Measurements from ENCODE around the gene APLP1. TPM values are rescaled to one million over a fixed set of nuclear protein-coding genes. Genes with fewer than 3 reads are reported as not detected.
"Not testable (repeated sequence)": the region's sequence is repeated elsewhere in the genome, so short reads cannot be mapped to it uniquely, and the experiment has no call there.

The APLP1 gene
- polyA plus RNA-seq, 1 donor (not counting 4 experiments of a cell fraction or from before 2014, with no cell fraction given): 0.50 TPM

DNA sequence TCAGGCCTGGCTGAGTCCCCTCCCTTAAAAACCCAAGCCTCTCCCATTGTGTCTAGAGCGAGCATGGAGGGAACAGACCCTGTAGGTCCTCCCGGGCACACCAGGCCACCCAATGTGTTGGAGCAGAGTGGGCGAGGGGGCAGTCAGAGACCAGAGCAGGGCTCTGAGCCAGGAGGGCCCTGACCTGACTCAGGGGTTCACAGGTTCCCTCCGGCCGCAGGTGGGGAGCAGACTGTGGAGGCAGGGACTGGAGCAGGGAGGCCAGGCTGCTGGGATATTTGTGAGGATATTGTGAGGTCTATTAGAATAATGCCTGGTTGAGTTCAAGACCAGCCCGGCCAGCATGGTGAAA is 41.3 kb downstream of the APLP1 start:
- TF ChIP-seq, protein P1, sequence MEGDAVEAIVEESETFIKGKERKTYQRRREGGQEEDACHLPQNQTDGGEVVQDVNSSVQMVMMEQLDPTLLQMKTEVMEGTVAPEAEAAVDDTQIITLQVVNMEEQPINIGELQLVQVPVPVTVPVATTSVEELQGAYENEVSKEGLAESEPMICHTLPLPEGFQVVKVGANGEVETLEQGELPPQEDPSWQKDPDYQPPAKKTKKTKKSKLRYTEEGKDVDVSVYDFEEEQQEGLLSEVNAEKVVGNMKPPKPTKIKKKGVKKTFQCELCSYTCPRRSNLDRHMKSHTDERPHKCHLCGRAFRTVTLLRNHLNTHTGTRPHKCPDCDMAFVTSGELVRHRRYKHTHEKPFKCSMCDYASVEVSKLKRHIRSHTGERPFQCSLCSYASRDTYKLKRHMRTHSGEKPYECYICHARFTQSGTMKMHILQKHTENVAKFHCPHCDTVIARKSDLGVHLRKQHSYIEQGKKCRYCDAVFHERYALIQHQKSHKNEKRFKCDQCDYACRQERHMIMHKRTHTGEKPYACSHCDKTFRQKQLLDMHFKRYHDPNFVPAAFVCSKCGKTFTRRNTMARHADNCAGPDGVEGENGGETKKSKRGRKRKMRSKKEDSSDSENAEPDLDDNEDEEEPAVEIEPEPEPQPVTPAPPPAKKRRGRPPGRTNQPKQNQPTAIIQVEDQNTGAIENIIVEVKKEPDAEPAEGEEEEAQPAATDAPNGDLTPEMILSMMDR (optimal IDR thresholded peaks at IDR 0.05 in 1 of 3, IDR thresholded peaks at IDR 0.05 in 1 of 3, conservative IDR thresholded peaks at IDR 0.05 in 1 of 3; ENCODE audit: extremely low read depth in 1 of 3, insufficient read depth in 2 of 3, low read length in 3 of 3): no peak
- TF ChIP-seq EZH2 (IDR thresholded peaks at IDR 0.05; ENCODE audit: low read length): no peak
- dilution Hi-C loops (cut with MboI; ENCODE audit: extremely low pct_ligation_motif_present, low sequenced_read_pairs): no loop called here
- FAIRE-seq (no peak), DNase-seq (ENCODE audit: low read depth, low spot score) (no peak)
- H3K4me3 ChIP-seq (ENCODE audit: control insufficient read depth in 2 of 3, extremely low read depth in 1 of 3, insufficient read depth in 2 of 3, low read depth in 1 of 3, low read length in 3 of 3): no peak overlapping the region
- H3K9ac ChIP-seq (ENCODE audit: control insufficient read depth, extremely low read depth, insufficient read depth, low read length): no peak overlapping the region
- no peak overlapping the region for H3K27ac ChIP-seq (ENCODE audit: control insufficient read depth, insufficient read depth, low read length)
- H3K9me1 ChIP-seq (ENCODE audit: control insufficient read depth, extremely low read depth, insufficient read depth, low read length): no peaks in the 10 kb centered on the region
- no peaks in the 10 kb centered on the region for H3K27me3 ChIP-seq (ENCODE audit: control insufficient read depth, extremely low read depth, insufficient read depth, low read length)
- no peaks in the 10 kb centered on the region for H4K20me1 ChIP-seq (ENCODE audit: control insufficient read depth, extremely low read depth, insufficient read depth, low read length)
- no peaks in the 10 kb centered on the region for H3K4me1 ChIP-seq (ENCODE audit: control insufficient read depth, extremely low read depth, insufficient read depth, low read length)
- no peaks in the 10 kb centered on the region for H3K79me2 ChIP-seq (ENCODE audit: control insufficient read depth, insufficient read depth, low read length)
- no peaks in the 10 kb centered on the region for H3K36me3 ChIP-seq (ENCODE audit: control insufficient read depth in 2 of 2, extremely low read depth in 1 of 2, insufficient read depth in 2 of 2, low read length in 2 of 2)
- no peak overlapping the region for H2AFZ ChIP-seq (ENCODE audit: control insufficient read depth, low read length)
- H3K4me2 ChIP-seq (ENCODE audit: control insufficient read depth, extremely low read depth, insufficient read depth, low read depth, low read length): no peak overlapping the region
- no peaks in the 10 kb centered on the region for H3K9me3 ChIP-seq (ENCODE audit: control insufficient read depth, low read depth, low read length)

DNA sequence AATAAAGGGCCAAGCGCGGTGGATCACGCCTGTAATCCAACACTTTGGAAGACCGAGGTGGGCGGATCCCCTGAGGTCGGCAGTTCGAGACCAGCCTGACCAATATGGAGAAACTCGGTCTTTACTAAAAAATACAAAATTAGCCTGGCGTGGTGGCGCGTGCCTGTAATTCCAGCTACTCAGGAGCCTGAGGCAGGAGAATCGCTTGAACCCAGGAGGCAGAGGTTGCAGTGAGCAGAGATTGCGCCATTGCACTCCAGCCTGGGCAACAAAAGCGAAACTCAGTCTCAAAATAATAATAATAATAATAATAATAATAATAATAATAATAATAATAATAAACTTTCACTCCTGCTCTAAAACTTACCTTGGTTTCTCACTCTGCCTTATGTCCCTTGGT is 42.0 kb downstream of the APLP1 start:
- H3K4me3 ChIP-seq (ENCODE audit: control insufficient read depth in 2 of 3, extremely low read depth in 1 of 3, insufficient read depth in 2 of 3, low read depth in 1 of 3, low read length in 3 of 3); H3K9me1 ChIP-seq (ENCODE audit: control insufficient read depth, extremely low read depth, insufficient read depth, low read length); H2AFZ ChIP-seq (ENCODE audit: control insufficient read depth, low read length); H3K27me3 ChIP-seq (ENCODE audit: control insufficient read depth, extremely low read depth, insufficient read depth, low read length); H3K4me1 ChIP-seq (ENCODE audit: control insufficient read depth, extremely low read depth, insufficient read depth, low read length); H3K9ac ChIP-seq (ENCODE audit: control insufficient read depth, extremely low read depth, insufficient read depth, low read length); dilution Hi-C loops (cut with MboI; ENCODE audit: extremely low pct_ligation_motif_present, low sequenced_read_pairs); H3K27ac ChIP-seq (ENCODE audit: control insufficient read depth, insufficient read depth, low read length); H4K20me1 ChIP-seq (ENCODE audit: control insufficient read depth, extremely low read depth, insufficient read depth, low read length); H3K79me2 ChIP-seq (ENCODE audit: control insufficient read depth, insufficient read depth, low read length); H3K36me3 ChIP-seq (ENCODE audit: control insufficient read depth in 2 of 2, extremely low read depth in 1 of 2, insufficient read depth in 2 of 2, low read length in 2 of 2); H3K4me2 ChIP-seq (ENCODE audit: control insufficient read depth, extremely low read depth, insufficient read depth, low read depth, low read length); H3K9me3 ChIP-seq (ENCODE audit: control insufficient read depth, low read depth, low read length); DNase-seq (ENCODE audit: low read depth, low spot score); FAIRE-seq: not testable (repeated sequence)

DNA sequence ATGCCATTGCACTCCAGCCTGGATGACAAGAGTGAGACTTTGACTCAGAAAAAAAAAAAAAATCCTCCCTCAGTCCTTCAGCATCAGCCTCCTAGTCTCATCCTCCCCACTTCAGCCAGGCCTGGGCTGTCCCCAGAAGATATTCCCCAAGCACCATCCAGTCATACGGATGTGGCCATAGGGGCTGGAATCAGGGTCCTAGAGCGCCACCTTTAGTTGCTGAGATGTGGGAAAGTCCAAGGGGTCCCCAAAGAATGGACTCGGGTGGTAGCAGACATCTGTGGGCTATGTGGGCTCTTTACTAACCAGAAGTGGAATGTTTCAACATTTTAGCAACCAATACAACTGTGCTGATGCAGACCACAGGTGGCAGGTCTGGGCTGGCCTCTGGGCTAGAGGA is 42.8 kb downstream of the APLP1 start:
- no peaks in the 10 kb centered on the region for H3K27me3 ChIP-seq (ENCODE audit: control insufficient read depth, extremely low read depth, insufficient read depth, low read length)
- no peak for TF ChIP-seq EZH2 (IDR thresholded peaks at IDR 0.05; ENCODE audit: low read length)
- TF ChIP-seq, protein P1 (optimal IDR thresholded peaks at IDR 0.05 in 1 of 3, IDR thresholded peaks at IDR 0.05 in 1 of 3, conservative IDR thresholded peaks at IDR 0.05 in 1 of 3; ENCODE audit: extremely low read depth in 1 of 3, insufficient read depth in 2 of 3, low read length in 3 of 3): no peak
- H3K9me3 ChIP-seq (ENCODE audit: control insufficient read depth, low read depth, low read length): no peaks in the 10 kb centered on the region
- FAIRE-seq: no peak
- H3K36me3 ChIP-seq (ENCODE audit: control insufficient read depth in 2 of 2, extremely low read depth in 1 of 2, insufficient read depth in 2 of 2, low read length in 2 of 2): no peaks in the 10 kb centered on the region
- H2AFZ ChIP-seq (ENCODE audit: control insufficient read depth, low read length): no peak overlapping the region
- dilution Hi-C loops (cut with MboI; ENCODE audit: extremely low pct_ligation_motif_present, low sequenced_read_pairs): no loop called here
- no peaks in the 10 kb centered on the region for H3K4me1 ChIP-seq (ENCODE audit: control insufficient read depth, extremely low read depth, insufficient read depth, low read length)
- H3K4me2 ChIP-seq (ENCODE audit: control insufficient read depth, extremely low read depth, insufficient read depth, low read depth, low read length): no peak overlapping the region
- no peak overlapping the region for H3K27ac ChIP-seq (ENCODE audit: control insufficient read depth, insufficient read depth, low read length)
- H3K9ac ChIP-seq (ENCODE audit: control insufficient read depth, extremely low read depth, insufficient read depth, low read length): no peak overlapping the region
- H4K20me1 ChIP-seq (ENCODE audit: control insufficient read depth, extremely low read depth, insufficient read depth, low read length): no peaks in the 10 kb centered on the region
- H3K4me3 ChIP-seq (ENCODE audit: control insufficient read depth in 2 of 3, extremely low read depth in 1 of 3, insufficient read depth in 2 of 3, low read depth in 1 of 3, low read length in 3 of 3): no peak overlapping the region
- H3K79me2 ChIP-seq (ENCODE audit: control insufficient read depth, insufficient read depth, low read length): no peaks in the 10 kb centered on the region
- DNase-seq (ENCODE audit: low read depth, low spot score): no peak
- no peaks in the 10 kb centered on the region for H3K9me1 ChIP-seq (ENCODE audit: control insufficient read depth, extremely low read depth, insufficient read depth, low read length)

All from keratinocyte (primary cell).